Activated CD8-positive, alpha-beta memory T cell treated with anti-CD3 and anti-CD28 coated beads, Interleukin-2, amount 50 U/mL, for 24 hours (primary cell): ENCODE measurements around the gene IL1RL2.

Experiments
- DNase-seq: peaks from one replicate; pipeline ENCODE4 v3.0.0-alpha.2; 2020; ENCODE audit errors: extremely low read depth

IL1RL2 gene

DNA sequence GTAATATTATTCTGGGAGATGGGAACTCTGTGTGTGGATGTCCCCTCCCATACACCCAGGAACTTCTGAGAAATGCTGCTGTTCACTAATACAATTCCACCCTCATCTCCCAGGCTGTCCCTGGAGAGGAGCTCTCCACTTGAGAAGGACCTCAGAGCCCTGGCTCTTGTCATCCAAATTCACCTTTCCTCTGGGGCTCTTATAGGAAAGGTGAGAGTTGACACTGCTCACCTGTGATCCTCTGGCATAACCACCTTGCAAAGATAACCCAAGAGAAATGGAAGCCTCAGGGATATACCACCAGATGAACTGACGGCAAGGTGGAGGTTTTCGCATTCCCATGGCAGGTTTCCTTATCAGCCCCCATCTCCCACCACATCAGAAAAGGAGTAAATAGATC is 52.0 kb downstream of the IL1RL2 start:
- DNase-seq: no peak

DNA sequence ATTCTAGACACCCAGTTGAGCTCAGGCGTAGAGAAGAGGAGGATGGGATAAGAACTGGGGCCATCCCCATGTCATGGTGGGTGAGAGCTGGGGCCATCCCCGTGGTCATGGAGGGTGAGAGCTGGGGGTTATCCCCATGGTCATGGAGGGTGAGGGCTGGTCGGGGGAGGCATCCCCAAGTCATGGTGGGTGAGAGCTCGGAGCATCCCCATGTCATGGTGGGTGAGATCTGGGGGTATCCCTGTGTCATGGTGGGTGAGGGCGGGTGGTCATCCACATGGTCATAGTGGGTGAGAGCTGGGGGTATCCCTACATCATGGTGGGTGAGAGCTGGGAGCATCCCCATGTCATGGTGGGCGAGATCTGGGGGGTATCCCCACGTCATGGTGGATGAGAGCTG is 52.5 kb downstream of the IL1RL2 start:
- no peak for DNase-seq

GRCh38 chr2:102240640-102241370 is 54.0 kb downstream of the IL1RL2 start:
- peak; percentile 69 for DNase-seq

GRCh38 chr2:102241616-102242305 is 54.9 kb downstream of the IL1RL2 start:
- DNase-seq: no peak

- no peak for DNase-seq
Observed at GRCh38 chr2:102245266-102246151, 58.7 kb downstream of the IL1RL2 start.

DNA sequence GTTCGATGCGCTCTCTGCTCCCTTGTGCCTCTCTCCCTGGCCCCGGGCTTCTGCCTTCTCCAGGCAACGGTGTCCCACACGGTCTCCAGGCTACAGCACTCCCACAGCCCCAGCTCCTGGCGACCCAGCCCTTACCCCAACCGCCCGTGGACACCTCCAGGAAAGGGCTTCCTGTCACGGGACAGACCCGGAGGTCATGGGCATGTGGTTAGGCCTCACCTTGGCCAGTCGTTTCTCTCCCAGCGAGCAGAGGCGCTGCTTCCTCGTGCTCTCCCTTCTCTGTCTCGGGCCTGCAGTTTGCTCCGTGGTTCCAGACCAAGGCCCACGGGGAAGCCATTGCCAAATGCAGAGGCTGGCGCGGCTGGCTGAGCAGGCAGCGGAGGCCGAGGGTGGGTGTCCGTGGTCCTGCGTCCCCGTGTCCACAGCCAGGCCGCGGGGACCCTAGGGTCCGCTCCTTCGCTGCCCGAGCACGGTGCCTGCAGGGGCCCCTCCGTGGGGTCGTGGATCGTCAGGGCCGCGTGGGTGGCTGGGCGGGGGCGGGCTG is 63.5 kb downstream of the IL1RL2 start:
- DNase-seq: no peak

DNA sequence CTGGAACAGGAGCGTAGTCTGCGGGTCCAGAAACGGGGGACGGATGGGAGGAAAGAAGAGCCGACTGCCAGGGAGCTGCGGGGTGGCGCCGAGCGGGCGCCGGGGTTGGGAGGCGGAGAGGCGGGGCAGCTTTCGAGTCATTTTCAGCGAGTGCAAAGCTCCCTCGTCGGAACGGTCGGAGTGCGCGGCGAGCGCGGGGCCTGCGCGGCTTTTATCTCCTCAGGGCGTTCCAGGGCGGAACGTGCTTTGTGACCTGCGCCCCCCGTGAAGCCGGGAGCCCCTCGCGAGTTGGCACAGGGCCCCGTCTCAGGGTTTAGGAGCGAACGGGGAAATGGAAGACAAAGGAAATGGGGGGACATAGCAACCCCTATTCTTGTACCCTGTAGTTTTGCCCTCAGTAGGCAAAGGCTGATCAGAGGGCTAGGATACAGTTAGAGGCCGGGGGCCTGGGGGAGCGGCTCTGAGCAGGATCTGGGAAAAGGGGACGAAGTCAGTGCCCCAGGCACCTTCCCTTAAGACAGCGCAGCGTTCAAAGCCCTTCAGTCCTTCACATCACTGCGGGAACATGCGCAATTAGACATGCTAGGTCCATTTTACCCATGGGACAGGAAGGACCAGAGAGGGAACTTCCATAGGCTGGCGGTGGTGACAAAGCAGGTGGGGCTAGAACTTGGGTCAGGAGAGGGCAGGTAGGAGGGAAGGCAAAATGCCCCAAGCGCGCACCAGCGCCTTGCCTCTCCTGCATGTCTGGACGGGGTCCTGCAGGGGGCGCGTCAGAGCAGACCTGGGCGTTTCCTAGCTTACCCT is 64.4 kb downstream of the IL1RL2 start:
- DNase-seq: no peak

DNA sequence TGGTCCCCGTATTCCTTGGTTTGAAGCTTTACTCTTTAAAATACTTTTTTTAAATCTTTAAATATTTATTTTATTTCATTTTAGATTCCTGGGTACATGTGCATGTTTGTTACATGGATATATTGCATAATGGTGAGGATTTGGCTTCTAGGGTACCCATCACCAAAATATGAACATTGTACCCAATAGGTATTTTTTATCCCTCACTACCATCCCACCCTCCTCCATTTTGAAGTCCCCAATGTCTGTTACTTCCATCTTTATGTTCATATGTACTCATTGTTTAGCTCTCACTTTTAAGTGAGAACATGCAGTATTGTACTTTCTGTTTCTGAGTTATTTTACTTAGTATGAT is 65.0 kb downstream of the IL1RL2 start:
- DNase-seq: no peak

- no peak for DNase-seq
Observed at GRCh38 chr2:102252236-102252635, 65.4 kb downstream of the IL1RL2 start.

DNA sequence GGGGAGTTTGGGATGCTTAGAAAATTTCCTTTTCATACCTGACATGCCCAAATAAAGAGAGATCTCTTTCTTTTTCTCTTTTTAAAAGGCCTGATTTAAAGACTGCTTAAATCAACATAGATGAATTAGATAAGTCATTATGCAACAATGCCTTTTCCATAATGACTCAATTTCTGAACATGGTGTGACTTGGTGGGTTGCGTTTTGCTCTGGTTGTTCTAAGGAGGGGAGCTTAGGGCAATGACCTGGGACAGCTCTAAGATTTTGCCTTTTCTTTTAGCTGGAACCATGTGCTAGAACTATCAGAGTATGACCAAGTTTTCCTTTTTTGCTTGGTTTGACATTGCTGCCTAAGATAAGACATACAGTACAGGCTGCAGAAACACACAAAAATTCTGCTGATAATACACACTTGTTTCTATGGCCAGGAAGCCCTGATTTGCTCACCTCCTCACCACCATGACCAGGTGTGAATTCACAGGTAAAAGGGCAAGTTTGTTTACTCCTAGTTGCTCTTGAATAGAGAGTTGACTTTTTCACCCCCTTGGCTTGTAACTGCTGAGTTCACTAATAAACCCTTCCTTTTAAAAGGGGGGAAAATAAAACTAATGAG is 66.4 kb downstream of the IL1RL2 start:
- DNase-seq: no peak

- no peak for DNase-seq
Observed at GRCh38 chr2:102253753-102254150, 66.9 kb downstream of the IL1RL2 start.

- DNase-seq: no peak
Observed at GRCh38 chr2:102256276-102256675, 69.5 kb downstream of the IL1RL2 start.

- DNase-seq: no peak
Observed at GRCh38 chr2:102256874-102257462, 70.1 kb downstream of the IL1RL2 start.

- no peak for DNase-seq
Observed at GRCh38 chr2:102258025-102258385, 71.2 kb downstream of the IL1RL2 start.

DNA sequence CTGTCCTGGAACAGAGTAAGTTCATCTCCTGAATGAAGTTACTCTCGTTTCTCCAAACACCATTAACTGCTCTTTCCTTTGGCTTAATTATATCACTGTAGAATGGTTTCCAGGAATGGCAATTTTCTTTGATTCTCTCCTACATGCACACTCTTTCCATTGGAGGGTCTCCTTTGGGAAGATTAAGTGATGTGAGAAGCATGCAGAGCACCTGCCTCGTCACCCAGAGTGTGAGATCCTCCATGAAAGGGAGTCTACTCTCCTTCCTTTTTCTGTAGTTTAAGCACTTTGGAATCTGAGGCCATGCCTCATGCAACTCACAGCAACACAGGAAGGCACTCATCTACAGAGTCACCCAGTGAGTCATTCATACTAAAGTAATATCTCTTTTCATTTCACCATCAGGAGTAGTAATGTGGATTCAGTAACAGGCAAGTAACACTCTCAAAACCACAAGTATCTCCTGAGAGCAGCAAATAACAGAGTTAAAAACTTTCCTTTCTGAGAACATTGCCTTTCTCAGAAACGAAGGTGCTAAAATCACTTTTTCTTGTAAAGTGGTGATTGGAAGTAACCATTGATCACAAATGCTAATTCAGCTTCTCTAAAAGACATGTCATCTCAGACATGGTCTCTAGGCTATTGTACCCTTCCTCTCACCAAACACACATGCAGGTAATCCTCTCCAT is 71.7 kb downstream of the IL1RL2 start:
- DNase-seq: no peak

DNA sequence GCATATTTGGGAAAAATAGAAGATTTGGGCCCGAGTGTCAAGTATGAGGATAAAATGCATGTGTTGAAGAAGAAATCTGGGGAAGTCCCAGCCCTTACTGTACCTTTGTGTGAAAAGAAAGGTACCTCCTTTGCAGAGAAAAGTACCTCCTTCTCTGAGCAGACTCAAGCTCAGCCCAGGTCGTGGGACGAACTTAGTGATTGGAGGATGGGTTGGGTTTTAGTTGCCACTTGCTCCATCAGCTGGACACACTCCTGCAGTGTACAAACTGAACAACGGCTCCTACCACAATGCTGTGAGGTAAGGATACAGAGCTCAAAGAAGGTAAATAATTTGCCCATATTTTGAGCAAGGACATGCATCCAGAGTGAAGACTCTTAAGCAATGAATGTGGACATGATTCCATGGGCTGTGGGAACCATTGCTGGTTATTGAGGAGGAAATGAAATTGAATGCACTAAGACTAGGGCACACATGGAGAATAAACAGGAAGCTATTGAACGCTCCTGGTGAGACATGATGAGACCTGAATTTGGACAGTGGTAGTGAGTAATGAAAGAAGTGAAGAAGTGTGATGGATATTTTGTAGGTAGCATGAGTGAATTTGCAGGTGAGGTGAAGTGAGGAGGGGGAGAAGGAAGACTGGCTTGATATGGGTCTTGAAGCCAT is 74.8 kb downstream of the IL1RL2 start:
- no peak for DNase-seq

GRCh38 chr2:102262216-102263129 is 75.7 kb downstream of the IL1RL2 start:
- DNase-seq: no peak

DNA sequence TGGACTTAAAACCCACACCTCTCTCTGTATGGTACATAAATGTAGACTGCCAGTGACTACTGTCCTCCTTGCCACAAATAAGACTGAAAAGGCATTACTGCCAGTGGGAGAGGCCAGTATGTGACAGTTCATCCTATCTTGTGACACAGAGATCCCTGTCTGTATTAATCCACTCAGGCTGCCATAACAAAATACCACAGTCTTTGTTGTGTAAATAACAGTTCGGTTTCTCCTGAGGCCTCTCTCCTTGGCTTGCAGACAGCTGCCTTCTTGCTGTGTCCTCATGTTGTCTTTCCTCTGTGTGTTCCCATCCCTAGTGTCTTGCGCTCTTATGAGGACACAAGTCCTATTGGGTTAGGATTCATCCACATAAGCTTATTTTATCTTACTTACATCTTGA is 78.1 kb downstream of the IL1RL2 start:
- DNase-seq: no peak
